Stimulated activated memory B cell treated with anti-CD40 and anti-IgM and Interleukin-4, amounts not matched to agents 10 μg/mL and 1 μg/mL and 100 μg/mL, for 72 hours (primary cell): ENCODE measurements around the gene IRF5.

ENCODE experiments used
- ATAC-seq: fragments of 150-1000 bp; cut with Tn5 transposase; 2 replicates; pipeline ENCODE4 v1.10.0; 2021
- H3K27ac Mint-ChIP-seq: one replicate; pipeline ENCODE4 v1.8.0; 2022; ENCODE audit warnings: mild to moderate bottlenecking, mixed read lengths
- H3K27me3 Mint-ChIP-seq: one replicate; pipeline ENCODE4 v1.8.0; 2022; ENCODE audit warnings: mixed read lengths
- H3K36me3 Mint-ChIP-seq: one replicate; pipeline ENCODE4 v1.8.0; 2022; ENCODE audit warnings: mixed read lengths
- H3K4me1 Mint-ChIP-seq: one replicate; pipeline ENCODE4 v1.8.0; 2022; ENCODE audit warnings: mixed read lengths
- H3K4me3 Mint-ChIP-seq: one replicate; pipeline ENCODE4 v1.8.0; 2022; ENCODE audit warnings: mild to moderate bottlenecking, moderate library complexity, mixed read lengths
- H3K9me3 Mint-ChIP-seq: one replicate; pipeline ENCODE4 v1.8.0; 2022; ENCODE audit warnings: mixed read lengths

IRF5 gene

GRCh38 chr7:128951296-128951695 lies 13.6 kb downstream of the IRF5 start:
- ATAC-seq, result no peak
- Mint-ChIP-seq H3K4me1 (peaks cover 74% of the 10 kb centered on the region), H3K4me3 (no peak overlapping the region), H3K36me3 (peaks cover 91% of the 10 kb centered on the region), H3K27me3 (no peaks in the 10 kb centered on the region), H3K27ac (peak overlapping the region; percentile 99), H3K9me3 (no peaks in the 10 kb centered on the region)

GRCh38 chr7:128954150-128954549 lies 16.4 kb downstream of the IRF5 start:
- Mint-ChIP-seq H3K4me1 (peaks cover 48% of the 10 kb centered on the region), H3K4me3 (peak overlapping the region; percentile 73), H3K27me3 (no peaks in the 10 kb centered on the region), H3K27ac (peak overlapping the region; percentile 99), H3K36me3 (peaks cover 88% of the 10 kb centered on the region), H3K9me3 (no peaks in the 10 kb centered on the region)
- ATAC-seq, result peak; percentile 52

- H3K27me3 Mint-ChIP-seq, result no peaks in the 10 kb centered on the region
- peak overlapping the region; percentile 73 for H3K4me3 Mint-ChIP-seq
- peak overlapping the region; percentile 99 for H3K27ac Mint-ChIP-seq
- peaks cover 90% of the 10 kb centered on the region for H3K36me3 Mint-ChIP-seq
- peaks cover 48% of the 10 kb centered on the region for H3K4me1 Mint-ChIP-seq
- H3K9me3 Mint-ChIP-seq, result no peaks in the 10 kb centered on the region
- peak; percentile 90 for ATAC-seq
Observed at GRCh38 chr7:128954830-128955802, 17.4 kb downstream of the IRF5 start.

- ATAC-seq, result no peak
- Mint-ChIP-seq H3K9me3 (no peaks in the 10 kb centered on the region), H3K4me1 (peaks cover 42% of the 10 kb centered on the region), H3K27ac (peak overlapping the region; percentile 99), H3K36me3 (peaks cover 87% of the 10 kb centered on the region), H3K27me3 (no peaks in the 10 kb centered on the region), H3K4me3 (no peak overlapping the region)
Observed at GRCh38 chr7:128955981-128956380, 18.3 kb downstream of the IRF5 start.

- no peak for ATAC-seq
Observed at GRCh38 chr7:128959296-128959695, 21.6 kb downstream of the IRF5 start.

GRCh38 chr7:128961030-128961659 lies 23.4 kb downstream of the IRF5 start:
- Mint-ChIP-seq H3K36me3 (peaks cover 73% of the 10 kb centered on the region), H3K9me3 (peaks cover 4% of the 10 kb centered on the region), H3K4me1 (peaks cover 40% of the 10 kb centered on the region), H3K4me3 (no peak overlapping the region), H3K27ac (peak overlapping the region; percentile 94), H3K27me3 (no peaks in the 10 kb centered on the region)
- no peak for ATAC-seq

More at GRCh38 chr7:128959296-128959695, 21.6 kb downstream of the IRF5 start:
- H3K4me3 Mint-ChIP-seq, result no peak overlapping the region
- H3K27me3 Mint-ChIP-seq, result no peaks in the 10 kb centered on the region
- peaks cover 74% of the 10 kb centered on the region for H3K36me3 Mint-ChIP-seq
- H3K9me3 Mint-ChIP-seq, result no peaks in the 10 kb centered on the region
- H3K27ac Mint-ChIP-seq, result peak overlapping the region; percentile 76
- H3K4me1 Mint-ChIP-seq, result peaks cover 46% of the 10 kb centered on the region

- Mint-ChIP-seq H3K4me3 (peak overlapping the region; percentile 45), H3K27ac (peak overlapping the region; percentile 94)
Observed at GRCh38 chr7:128962899-128963298, 25.2 kb downstream of the IRF5 start.

GRCh38 chr7:128963327-128963757 lies 25.6 kb downstream of the IRF5 start:
- H3K9me3 Mint-ChIP-seq, result peaks cover 4% of the 10 kb centered on the region
- H3K27ac Mint-ChIP-seq, result peak overlapping the region; percentile 94
- H3K4me3 Mint-ChIP-seq, result peak overlapping the region; percentile 45
- H3K27me3 Mint-ChIP-seq, result no peaks in the 10 kb centered on the region
- ATAC-seq, result peak; percentile 98
- peaks cover 40% of the 10 kb centered on the region for H3K4me1 Mint-ChIP-seq
- peaks cover 73% of the 10 kb centered on the region for H3K36me3 Mint-ChIP-seq

More at GRCh38 chr7:128962899-128963298, 25.2 kb downstream of the IRF5 start:
- H3K4me1 Mint-ChIP-seq, result peaks cover 40% of the 10 kb centered on the region
- ATAC-seq, result peak; percentile 60
- H3K27me3 Mint-ChIP-seq, result no peaks in the 10 kb centered on the region
- peaks cover 4% of the 10 kb centered on the region for H3K9me3 Mint-ChIP-seq
- H3K36me3 Mint-ChIP-seq, result peaks cover 75% of the 10 kb centered on the region

- Mint-ChIP-seq H3K4me3 (no peak overlapping the region), H3K36me3 (peaks cover 69% of the 10 kb centered on the region), H3K9me3 (peaks cover 4% of the 10 kb centered on the region), H3K4me1 (peaks cover 14% of the 10 kb centered on the region), H3K27ac (peak overlapping the region; percentile 94), H3K27me3 (no peaks in the 10 kb centered on the region)
- no peak for ATAC-seq
Observed at GRCh38 chr7:128968624-128969023, 30.9 kb downstream of the IRF5 start.

GRCh38 chr7:128974241-128974934 lies 36.7 kb downstream of the IRF5 start:
- H3K9me3 Mint-ChIP-seq, result no peaks in the 10 kb centered on the region
- peak overlapping the region; percentile 37 for H3K27ac Mint-ChIP-seq
- H3K4me1 Mint-ChIP-seq, result no peaks in the 10 kb centered on the region
- H3K4me3 Mint-ChIP-seq, result no peak overlapping the region
- H3K36me3 Mint-ChIP-seq, result peaks cover 58% of the 10 kb centered on the region
- no peaks in the 10 kb centered on the region for H3K27me3 Mint-ChIP-seq
- no peak for ATAC-seq

- H3K36me3 Mint-ChIP-seq, result peaks cover 64% of the 10 kb centered on the region
- no peak overlapping the region for H3K4me3 Mint-ChIP-seq
- H3K4me1 Mint-ChIP-seq, result no peaks in the 10 kb centered on the region
- no peak overlapping the region for H3K27ac Mint-ChIP-seq
- no peaks in the 10 kb centered on the region for H3K9me3 Mint-ChIP-seq
- H3K27me3 Mint-ChIP-seq, result no peaks in the 10 kb centered on the region
- no peak for ATAC-seq
Observed at GRCh38 chr7:128982105-128982504, 44.4 kb downstream of the IRF5 start.

- H3K36me3 Mint-ChIP-seq, result peaks cover 63% of the 10 kb centered on the region
- no peaks in the 10 kb centered on the region for H3K9me3 Mint-ChIP-seq
- no peak overlapping the region for H3K4me3 Mint-ChIP-seq
- no peaks in the 10 kb centered on the region for H3K4me1 Mint-ChIP-seq
- no peak for ATAC-seq
- no peaks in the 10 kb centered on the region for H3K27me3 Mint-ChIP-seq
- no peak overlapping the region for H3K27ac Mint-ChIP-seq
Observed at GRCh38 chr7:128985660-128986059, 47.9 kb downstream of the IRF5 start.

GRCh38 chr7:128986609-128987008 lies 48.9 kb downstream of the IRF5 start:
- no peak overlapping the region for H3K27ac Mint-ChIP-seq
- no peak for ATAC-seq
- no peaks in the 10 kb centered on the region for H3K27me3 Mint-ChIP-seq
- peaks cover 59% of the 10 kb centered on the region for H3K36me3 Mint-ChIP-seq
- no peaks in the 10 kb centered on the region for H3K9me3 Mint-ChIP-seq
- no peak overlapping the region for H3K4me3 Mint-ChIP-seq
- H3K4me1 Mint-ChIP-seq, result no peaks in the 10 kb centered on the region

- no peaks in the 10 kb centered on the region for H3K4me1 Mint-ChIP-seq
- no peaks in the 10 kb centered on the region for H3K9me3 Mint-ChIP-seq
- no peaks in the 10 kb centered on the region for H3K27me3 Mint-ChIP-seq
- H3K27ac Mint-ChIP-seq, result no peak overlapping the region
- no peak overlapping the region for H3K4me3 Mint-ChIP-seq
- H3K36me3 Mint-ChIP-seq, result peaks cover 56% of the 10 kb centered on the region
- no peak for ATAC-seq
Observed at GRCh38 chr7:128988372-128988771, 50.6 kb downstream of the IRF5 start.

- H3K27ac Mint-ChIP-seq, result no peak overlapping the region
- no peaks in the 10 kb centered on the region for H3K27me3 Mint-ChIP-seq
- no peak overlapping the region for H3K4me3 Mint-ChIP-seq
- H3K36me3 Mint-ChIP-seq, result peaks cover 43% of the 10 kb centered on the region
- H3K4me1 Mint-ChIP-seq, result no peaks in the 10 kb centered on the region
- H3K9me3 Mint-ChIP-seq, result no peaks in the 10 kb centered on the region
- ATAC-seq, result no peak
Observed at GRCh38 chr7:128989961-128990360, 52.2 kb downstream of the IRF5 start.
